Measurements from ENCODE around the gene TTLL5. TPM values are rescaled to one million over a fixed set of nuclear protein-coding genes. Genes with fewer than 3 reads are reported as not detected.

TTLL5 gene
- polyA plus RNA-seq, 1 donor from 2014 or later, result 10.4 TPM

DNA sequence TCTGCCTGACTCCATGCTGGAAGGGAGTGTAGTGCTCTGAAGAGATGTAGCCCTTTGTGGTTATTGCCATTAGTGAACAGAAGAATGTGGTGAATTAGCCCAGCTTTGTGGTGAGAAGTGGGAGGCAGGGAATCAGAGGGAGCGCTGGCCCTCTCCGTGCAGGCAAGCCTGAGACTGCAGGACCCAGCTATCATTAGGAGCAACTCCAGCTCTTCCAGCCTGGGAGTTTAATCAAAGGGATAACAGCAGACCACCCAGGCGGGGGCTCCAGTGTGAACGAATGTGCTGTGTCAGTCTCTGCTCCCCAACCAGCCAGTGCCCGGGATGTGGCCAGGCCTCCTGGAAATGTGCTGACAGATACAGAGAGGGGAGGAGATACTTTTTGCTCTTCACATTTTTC is 142.7 kb downstream of the TTLL5 start:
- Mint-ChIP-seq H3K4me3 (no peak overlapping the region), H3K36me3 (peaks cover 18% of the 10 kb centered on the region), H3K4me1 (peaks cover 0 to 1% (median 0%) of the 10 kb centered on the region in 3 donors)

DNA sequence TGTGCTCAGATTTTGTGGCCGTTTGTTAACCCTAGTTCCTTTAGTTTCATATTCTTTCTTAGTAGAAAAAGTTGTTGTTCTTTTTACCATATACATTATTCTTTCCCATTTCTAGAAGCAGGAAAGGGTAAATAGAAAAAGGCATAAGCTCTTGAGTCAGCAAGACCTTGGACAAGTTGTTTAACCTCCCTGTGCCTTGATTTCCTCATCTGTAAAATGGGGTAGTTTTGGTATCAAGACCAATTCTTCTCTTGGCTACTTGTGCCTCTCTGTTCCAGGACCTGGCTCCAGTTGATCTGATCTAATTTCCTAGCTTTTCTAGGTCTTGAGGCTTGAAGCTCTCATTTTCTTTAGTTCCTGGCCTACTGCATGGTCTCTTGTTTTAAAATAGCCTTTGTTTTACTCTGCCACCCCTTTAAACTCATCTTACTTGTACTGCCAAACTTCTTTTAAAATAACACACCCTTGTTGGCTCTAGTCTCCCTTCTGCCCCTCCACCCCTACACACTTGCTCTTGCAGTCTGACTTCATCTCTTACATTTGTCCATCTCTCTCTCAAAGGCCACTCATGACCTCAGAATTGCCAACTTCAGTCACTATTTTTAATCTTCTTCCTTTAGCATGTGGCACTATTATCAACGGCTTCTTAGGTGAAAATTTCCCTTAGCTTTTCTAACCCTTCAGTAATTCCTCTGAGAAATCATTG is 143.7 kb downstream of the TTLL5 start:
- H3K4me3 Mint-ChIP-seq, result no peak overlapping the region
- no peaks in the 10 kb centered on the region for H3K27me3 Mint-ChIP-seq
- no peak overlapping the region for H3K27ac Mint-ChIP-seq
- peaks cover 13% of the 10 kb centered on the region for H3K36me3 Mint-ChIP-seq
- peaks cover 0 to 2% (median 2%) of the 10 kb centered on the region in 3 donors for H3K9me3 Mint-ChIP-seq
- H3K4me1 Mint-ChIP-seq, result peaks cover 0 to 1% (median 0%) of the 10 kb centered on the region in 3 donors

More for the DNA sequence above, 142.7 kb downstream of the TTLL5 start:
- peak overlapping the region in 1 of 3 donors; percentile 11 for H3K27ac Mint-ChIP-seq
- H3K9me3 Mint-ChIP-seq, result peaks cover 2 to 8% (median 4%) of the 10 kb centered on the region in 3 donors
- no peaks in the 10 kb centered on the region for H3K27me3 Mint-ChIP-seq

GRCh38 chr14:75805646-75806045 is 144.6 kb downstream of the TTLL5 start:
- peaks cover 6% of the 10 kb centered on the region for H3K36me3 Mint-ChIP-seq

GRCh38 chr14:75806352-75806832 is 145.3 kb downstream of the TTLL5 start:
- H3K27me3 Mint-ChIP-seq, result no peaks in the 10 kb centered on the region

More at GRCh38 chr14:75805646-75806045, 144.6 kb downstream of the TTLL5 start:
- Mint-ChIP-seq H3K4me3 (no peak overlapping the region), H3K4me1 (peaks cover 0 to 1% (median 0%) of the 10 kb centered on the region in 3 donors), H3K27ac (no peak overlapping the region), H3K27me3 (no peaks in the 10 kb centered on the region), H3K9me3 (no peaks in the 10 kb centered on the region)

GRCh38 chr14:75807667-75808360 is 146.8 kb downstream of the TTLL5 start:
- no peak overlapping the region for H3K27ac Mint-ChIP-seq

More at GRCh38 chr14:75806352-75806832, 145.3 kb downstream of the TTLL5 start:
- Mint-ChIP-seq H3K4me3 (no peak overlapping the region), H3K36me3 (peaks cover 6% of the 10 kb centered on the region), H3K4me1 (peaks cover 0 to 1% (median 0%) of the 10 kb centered on the region in 3 donors), H3K9me3 (no peaks in the 10 kb centered on the region), H3K27ac (no peak overlapping the region)

DNA sequence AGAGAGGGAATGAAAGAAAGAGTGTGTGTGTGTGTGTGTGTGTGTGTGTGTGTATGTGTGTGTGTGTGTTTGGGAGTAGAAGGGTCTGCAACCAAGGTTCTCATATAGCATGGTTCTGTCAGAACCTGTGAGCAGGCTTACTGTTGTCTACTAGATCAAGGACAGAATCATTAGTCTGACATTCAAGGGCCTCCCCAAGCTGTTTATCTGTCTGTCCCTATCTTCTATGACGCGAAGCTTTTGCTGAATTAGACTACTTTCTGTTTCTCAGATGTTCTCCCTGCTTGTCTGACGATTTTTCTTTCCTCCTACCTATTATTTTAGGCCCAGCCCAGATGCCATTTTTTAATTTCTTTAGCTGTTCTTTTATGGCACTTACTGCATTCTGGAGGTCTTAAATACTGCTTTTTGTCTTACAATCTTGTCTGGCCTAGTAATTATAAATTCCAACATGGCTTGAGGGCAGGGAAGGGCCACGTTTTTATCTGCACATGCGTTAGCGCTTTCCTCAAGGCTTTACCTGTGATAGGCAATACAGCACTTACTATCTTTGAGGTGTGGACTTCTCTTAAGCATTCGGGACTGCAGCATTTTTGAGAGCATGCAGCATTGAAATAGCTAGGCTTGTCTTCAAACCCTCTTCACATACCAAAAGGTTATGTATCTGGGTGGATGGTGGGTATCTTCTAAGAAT is 150.2 kb downstream of the TTLL5 start:
- no peak overlapping the region for H3K4me3 Mint-ChIP-seq
- H3K36me3 Mint-ChIP-seq, result peaks cover 4% of the 10 kb centered on the region
- H3K27me3 Mint-ChIP-seq, result no peaks in the 10 kb centered on the region
- H3K9me3 Mint-ChIP-seq, result no peaks in the 10 kb centered on the region
- no peak overlapping the region for H3K27ac Mint-ChIP-seq
- H3K4me1 Mint-ChIP-seq, result peaks cover 0 to 1% (median 0%) of the 10 kb centered on the region in 3 donors

More at GRCh38 chr14:75807667-75808360, 146.8 kb downstream of the TTLL5 start:
- Mint-ChIP-seq H3K4me1 (peaks cover 0 to 1% (median 0%) of the 10 kb centered on the region in 3 donors), H3K36me3 (peaks cover 6% of the 10 kb centered on the region), H3K4me3 (no peak overlapping the region), H3K9me3 (no peaks in the 10 kb centered on the region), H3K27me3 (no peaks in the 10 kb centered on the region)

GRCh38 chr14:75811872-75812499 is 150.9 kb downstream of the TTLL5 start:
- Mint-ChIP-seq H3K4me1 (no peaks in the 10 kb centered on the region), H3K4me3 (no peak overlapping the region), H3K27ac (peak overlapping the region in 1 of 3 donors; percentile 43), H3K36me3 (peaks cover 3% of the 10 kb centered on the region), H3K27me3 (no peaks in the 10 kb centered on the region), H3K9me3 (no peaks in the 10 kb centered on the region)

DNA sequence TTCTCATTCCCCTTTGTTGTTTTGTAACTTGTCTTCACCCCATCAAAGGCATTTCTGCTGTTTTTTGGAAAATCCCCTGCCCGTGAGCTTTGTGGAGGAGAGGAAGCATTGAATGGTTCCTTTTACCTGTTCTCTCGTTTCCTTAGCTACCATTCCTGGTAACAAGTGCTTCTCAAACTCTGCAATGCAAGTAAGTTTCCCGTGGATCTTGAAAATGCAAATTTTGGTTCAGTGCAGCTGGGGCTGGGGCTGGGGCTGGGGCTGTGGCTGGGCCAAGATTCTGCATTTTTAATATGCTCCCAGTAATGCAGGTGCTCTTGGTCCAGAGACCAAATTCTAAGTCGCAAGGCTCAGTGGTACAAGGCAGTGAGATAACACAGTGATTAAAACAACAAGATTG is 151.6 kb downstream of the TTLL5 start:
- H3K36me3 Mint-ChIP-seq, result peaks cover 4% of the 10 kb centered on the region
- no peak overlapping the region for H3K4me3 Mint-ChIP-seq
- no peaks in the 10 kb centered on the region for H3K9me3 Mint-ChIP-seq
- H3K27ac Mint-ChIP-seq, result peak overlapping the region in 1 of 3 donors; percentile 43
- H3K4me1 Mint-ChIP-seq, result no peaks in the 10 kb centered on the region
- H3K27me3 Mint-ChIP-seq, result no peaks in the 10 kb centered on the region

GRCh38 chr14:75820761-75821160 is 159.7 kb downstream of the TTLL5 start:
- Mint-ChIP-seq H3K27me3 (no peaks in the 10 kb centered on the region), H3K9me3 (no peaks in the 10 kb centered on the region)

GRCh38 chr14:75821831-75822521 is 160.9 kb downstream of the TTLL5 start:
- Mint-ChIP-seq H3K4me3 (no peak overlapping the region), H3K36me3 (peaks cover 16% of the 10 kb centered on the region), H3K27ac (no peak overlapping the region), H3K27me3 (no peaks in the 10 kb centered on the region), H3K9me3 (no peaks in the 10 kb centered on the region), H3K4me1 (peaks cover 0 to 3% (median 2%) of the 10 kb centered on the region in 3 donors)

More at GRCh38 chr14:75820761-75821160, 159.7 kb downstream of the TTLL5 start:
- H3K4me1 Mint-ChIP-seq, result peaks cover 0 to 3% (median 2%) of the 10 kb centered on the region in 3 donors
- no peak overlapping the region for H3K4me3 Mint-ChIP-seq
- H3K36me3 Mint-ChIP-seq, result peaks cover 16% of the 10 kb centered on the region
- no peak overlapping the region for H3K27ac Mint-ChIP-seq

- peaks cover 0 to 3% (median 2%) of the 10 kb centered on the region in 3 donors for H3K4me1 Mint-ChIP-seq
- no peaks in the 10 kb centered on the region for H3K27me3 Mint-ChIP-seq
- H3K4me3 Mint-ChIP-seq, result no peak overlapping the region
- no peaks in the 10 kb centered on the region for H3K9me3 Mint-ChIP-seq
- no peak overlapping the region for H3K27ac Mint-ChIP-seq
- H3K36me3 Mint-ChIP-seq, result peaks cover 14% of the 10 kb centered on the region
Measured at GRCh38 chr14:75822522-75823141, 161.6 kb downstream of the TTLL5 start.

- peaks cover 14% of the 10 kb centered on the region for H3K36me3 Mint-ChIP-seq
- H3K27ac Mint-ChIP-seq, result no peak overlapping the region
- no peak overlapping the region for H3K4me3 Mint-ChIP-seq
- H3K9me3 Mint-ChIP-seq, result no peaks in the 10 kb centered on the region
- peaks cover 0 to 3% (median 2%) of the 10 kb centered on the region in 3 donors for H3K4me1 Mint-ChIP-seq
- no peaks in the 10 kb centered on the region for H3K27me3 Mint-ChIP-seq
Measured at GRCh38 chr14:75823334-75823733, 162.3 kb downstream of the TTLL5 start.

DNA sequence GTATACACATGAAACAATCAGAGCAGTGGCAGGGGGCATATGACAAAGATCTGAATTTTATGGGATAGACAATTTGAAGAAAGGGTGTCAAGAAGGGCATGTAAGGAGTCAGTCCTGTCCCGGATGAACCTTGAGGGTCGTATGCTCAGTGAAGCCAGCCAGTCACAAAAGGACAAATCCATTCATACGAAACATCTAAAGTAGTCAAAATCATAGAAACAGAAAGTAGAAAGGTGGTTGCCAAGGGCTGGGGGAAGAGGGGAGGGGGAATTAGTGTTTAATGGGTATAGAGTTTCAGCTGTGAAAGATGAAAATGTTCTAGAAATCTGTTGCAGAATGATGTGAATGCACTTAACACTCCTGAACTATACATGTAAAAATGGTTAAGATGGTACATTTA is 163.3 kb downstream of the TTLL5 start:
- H3K4me3 Mint-ChIP-seq, result no peak overlapping the region
- H3K36me3 Mint-ChIP-seq, result peaks cover 14% of the 10 kb centered on the region
- no peak overlapping the region for H3K27ac Mint-ChIP-seq
- peaks cover 0 to 3% (median 2%) of the 10 kb centered on the region in 3 donors for H3K4me1 Mint-ChIP-seq
- H3K9me3 Mint-ChIP-seq, result no peaks in the 10 kb centered on the region
- H3K27me3 Mint-ChIP-seq, result no peaks in the 10 kb centered on the region

Data from IgD-negative memory B cell (primary cell).